IPS-18c (cell line): ENCODE results near the gene CWC15.
"Not testable (repeated sequence)": the region's sequence is repeated elsewhere in the genome, so short reads cannot be mapped to it uniquely, and the experiment has no call there.

ENCODE experiments used
- H3K4me3 ChIP-seq: 2 replicates; pipeline ENCODE4 v1.7.0; 2013; ENCODE audit warnings: low read depth, mild to moderate bottlenecking, low read length, moderate library complexity; ENCODE audit not compliant: insufficient read depth
- H3K9me3 ChIP-seq: one replicate; pipeline ENCODE4 v1.6.1; 2013; ENCODE audit warnings: mild to moderate bottlenecking, low read length, moderate library complexity; ENCODE audit not compliant: control insufficient read depth, insufficient read depth

Gene CWC15

DNA sequence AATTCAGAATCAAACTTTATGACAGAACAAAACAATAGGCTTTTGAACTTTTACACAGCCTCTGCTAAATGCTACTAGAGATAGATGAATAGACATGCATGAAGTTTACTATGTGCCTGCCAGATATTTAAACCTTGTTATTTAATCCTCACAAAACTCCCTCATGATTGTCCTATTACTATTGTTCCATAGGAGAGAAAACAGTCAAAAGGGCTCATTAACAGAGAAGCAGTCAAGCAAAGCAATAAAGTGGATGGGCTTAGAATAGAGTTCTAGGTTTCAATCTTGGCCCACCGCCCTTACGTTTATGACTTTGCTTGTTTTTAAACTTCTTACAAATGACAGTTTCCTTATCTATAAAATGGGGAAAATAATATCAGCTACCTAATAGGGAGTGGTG is 12.9 kb downstream of the CWC15 start:
- Histone ChIP-seq H3K9me3 (no peaks in the 10 kb centered on the region), H3K4me3 (no peak overlapping the region)

DNA sequence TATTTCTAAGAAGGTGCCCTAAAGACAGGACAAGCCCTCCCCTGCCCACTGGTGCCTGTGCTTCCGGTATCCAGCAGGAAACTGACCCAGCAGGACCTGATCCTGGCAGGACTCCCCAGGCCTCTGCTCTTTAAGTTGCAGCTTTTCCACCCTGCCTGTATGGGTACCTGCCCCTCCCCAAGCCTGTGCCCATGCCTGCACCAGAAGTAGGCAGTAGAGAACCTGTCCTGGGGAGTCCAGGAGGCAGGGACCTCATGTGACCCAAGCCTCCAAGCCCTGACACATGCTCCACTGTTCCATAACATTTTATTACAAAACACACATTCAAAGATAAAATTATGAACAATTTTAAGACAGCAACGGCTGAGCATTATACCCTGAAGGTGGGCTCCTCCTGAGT is 14.2 kb downstream of the CWC15 start:
- H3K9me3 ChIP-seq: no peaks in the 10 kb centered on the region

DNA sequence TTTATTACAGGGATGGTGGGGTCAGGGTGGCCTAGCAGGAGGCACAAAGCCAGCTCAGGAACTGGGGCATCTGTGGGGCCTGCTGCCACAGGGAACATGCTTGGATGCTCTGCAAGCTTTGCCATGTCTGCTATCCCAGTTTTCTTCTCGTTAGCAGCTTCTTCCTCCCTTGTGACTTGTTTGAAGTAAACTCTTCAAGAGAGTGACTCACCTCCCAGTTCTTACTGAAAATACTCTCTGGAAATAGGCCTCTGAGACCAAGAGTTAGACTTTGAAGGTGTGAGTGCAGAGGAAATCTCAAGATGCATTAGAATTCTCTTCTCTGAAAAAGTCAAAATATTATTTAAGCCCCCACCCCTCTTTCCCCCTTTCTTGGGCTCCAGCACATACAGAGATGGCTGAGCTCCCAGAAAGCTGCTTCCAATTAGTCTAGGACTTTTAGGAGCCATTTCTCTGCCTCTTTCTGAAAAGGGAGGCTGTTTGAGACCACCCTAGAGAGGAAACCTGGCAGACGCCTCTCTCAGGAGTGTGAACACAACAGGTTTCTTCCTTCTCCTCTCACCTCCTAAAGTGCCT is 15.1 kb downstream of the CWC15 start:
- Histone ChIP-seq H3K4me3 (no peak overlapping the region), H3K9me3 (no peaks in the 10 kb centered on the region)

More for the DNA sequence above, 14.2 kb downstream of the CWC15 start:
- no peak overlapping the region for H3K4me3 ChIP-seq

DNA sequence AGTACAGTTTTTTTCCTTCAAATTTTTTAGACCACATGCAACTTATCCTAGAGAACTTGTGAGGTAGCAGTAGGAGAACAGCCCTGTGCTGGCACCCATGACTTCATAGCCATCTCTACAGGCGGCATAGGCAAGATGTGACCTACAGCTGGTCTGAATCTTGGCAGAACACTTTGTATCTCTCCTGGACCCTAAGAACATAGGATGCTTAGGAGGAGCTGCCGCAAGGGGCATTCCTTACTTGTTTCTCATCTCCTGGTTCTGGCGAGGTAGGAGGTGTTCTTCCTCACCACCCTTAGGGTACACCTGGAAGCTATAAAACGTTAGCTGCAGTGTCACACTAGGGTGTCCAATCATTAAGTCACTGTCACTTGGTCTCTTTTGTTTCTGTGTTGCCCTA is 16.4 kb downstream of the CWC15 start:
- Histone ChIP-seq H3K4me3 (no peak overlapping the region), H3K9me3 (no peaks in the 10 kb centered on the region)

DNA sequence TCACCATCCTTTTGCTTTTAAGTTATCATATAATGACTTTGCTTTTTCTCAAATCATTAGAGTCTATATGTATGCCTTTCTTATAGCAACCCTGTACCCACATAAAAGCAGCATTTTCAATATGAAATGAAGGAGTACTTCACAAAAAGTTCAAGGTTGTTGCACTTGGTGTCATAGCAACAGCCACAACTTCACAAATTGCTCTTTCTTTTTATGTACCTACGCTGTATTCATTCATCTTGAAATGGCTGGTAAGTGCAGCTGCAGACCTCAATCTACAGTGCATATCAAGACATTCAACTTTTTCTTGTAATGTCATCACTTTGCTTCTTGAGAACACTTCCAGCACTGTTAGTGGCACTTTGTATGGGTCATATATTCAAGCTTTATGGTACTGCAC is 18.6 kb downstream of the CWC15 start:
- Histone ChIP-seq H3K9me3 (no peaks in the 10 kb centered on the region), H3K4me3 (no peak overlapping the region)

DNA sequence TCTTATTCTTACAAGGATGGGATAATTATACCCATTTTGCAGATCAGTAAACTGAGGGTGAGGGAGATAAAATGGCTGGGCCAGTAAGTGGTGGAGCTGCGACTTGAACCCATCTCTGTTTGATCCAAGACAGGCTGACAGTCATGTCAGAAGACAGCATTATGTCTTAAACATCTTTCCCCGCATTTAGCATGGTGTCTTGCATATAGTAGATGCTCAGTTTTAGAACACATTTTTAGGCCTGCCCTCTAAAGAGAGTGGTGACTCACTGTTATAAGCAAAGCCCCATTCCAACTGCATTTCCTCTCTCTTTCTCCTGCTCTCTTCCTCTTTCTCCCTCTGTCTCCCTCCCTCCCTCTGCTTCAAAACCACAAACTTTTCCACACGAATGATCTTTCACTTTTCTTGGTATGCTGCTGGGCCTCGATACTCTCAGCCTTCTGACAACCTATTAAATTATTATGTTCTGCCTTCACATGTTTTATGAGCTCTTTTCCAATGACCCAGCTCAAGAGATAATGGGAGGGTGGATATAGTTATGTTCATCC is 25.2 kb downstream of the CWC15 start:
- peaks cover 2% of the 10 kb centered on the region for H3K9me3 ChIP-seq
- H3K4me3 ChIP-seq: no peak overlapping the region

DNA sequence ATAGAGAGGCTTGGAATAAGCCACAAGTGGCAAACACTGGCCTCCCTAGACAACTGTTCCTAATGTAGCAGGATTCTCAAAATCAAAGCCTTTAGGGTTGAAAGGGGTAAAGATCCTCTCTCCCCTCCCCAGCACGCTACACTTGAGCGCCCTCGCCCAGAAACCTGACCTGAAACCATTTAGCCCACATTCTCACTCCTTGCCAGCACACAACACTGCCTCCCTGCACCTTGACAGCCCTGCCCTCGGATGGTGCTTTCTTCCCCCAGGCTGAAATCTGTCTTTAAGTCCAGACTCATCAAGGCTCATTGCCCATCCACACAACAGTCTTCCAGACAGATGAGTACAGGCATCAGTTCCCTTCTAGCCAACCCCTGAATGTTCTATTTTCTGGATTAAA is 26.5 kb downstream of the CWC15 start:
- H3K9me3 ChIP-seq: peaks cover 2% of the 10 kb centered on the region
- H3K4me3 ChIP-seq: no peak overlapping the region

DNA sequence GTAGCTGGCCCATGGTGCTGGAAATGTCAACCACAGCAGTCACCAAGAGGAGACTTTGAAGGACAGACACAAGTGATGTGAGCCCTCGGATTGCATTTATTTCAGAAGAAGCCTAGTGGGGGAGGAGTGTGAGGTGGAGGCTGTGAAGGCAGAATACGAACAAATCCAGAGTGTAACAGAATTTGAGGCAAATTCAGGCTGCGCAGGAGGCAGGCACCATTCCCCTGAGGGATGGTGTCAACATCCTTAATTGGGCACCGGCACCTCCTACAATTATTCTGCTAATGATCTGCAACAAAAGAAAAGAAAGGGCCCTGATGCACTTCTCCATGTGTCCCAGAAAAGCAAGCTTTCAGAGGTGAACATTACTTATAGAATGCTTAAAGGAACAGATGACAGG is 32.2 kb downstream of the CWC15 start:
- H3K4me3 ChIP-seq: no peak overlapping the region
- H3K9me3 ChIP-seq: no peaks in the 10 kb centered on the region

DNA sequence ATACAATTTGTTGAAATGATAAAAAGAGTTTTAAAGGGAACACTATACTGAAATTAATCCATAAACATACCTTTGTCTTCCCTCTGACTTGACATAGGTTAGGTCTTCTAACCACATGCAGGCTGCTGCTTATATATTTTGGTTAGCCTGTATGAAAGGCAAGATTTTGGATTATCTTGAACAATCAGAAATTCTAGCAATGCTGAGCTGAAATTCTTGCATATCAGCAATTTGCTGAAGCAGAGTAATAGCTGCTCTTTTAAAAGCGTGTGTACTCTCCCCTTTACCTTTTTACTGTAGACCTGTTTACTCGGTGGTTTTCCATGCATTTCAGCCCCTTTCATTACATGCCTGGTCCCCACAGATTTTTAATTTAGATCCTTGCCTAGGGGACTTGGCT is 34.0 kb downstream of the CWC15 start:
- no peaks in the 10 kb centered on the region for H3K9me3 ChIP-seq
- H3K4me3 ChIP-seq: no peak overlapping the region

DNA sequence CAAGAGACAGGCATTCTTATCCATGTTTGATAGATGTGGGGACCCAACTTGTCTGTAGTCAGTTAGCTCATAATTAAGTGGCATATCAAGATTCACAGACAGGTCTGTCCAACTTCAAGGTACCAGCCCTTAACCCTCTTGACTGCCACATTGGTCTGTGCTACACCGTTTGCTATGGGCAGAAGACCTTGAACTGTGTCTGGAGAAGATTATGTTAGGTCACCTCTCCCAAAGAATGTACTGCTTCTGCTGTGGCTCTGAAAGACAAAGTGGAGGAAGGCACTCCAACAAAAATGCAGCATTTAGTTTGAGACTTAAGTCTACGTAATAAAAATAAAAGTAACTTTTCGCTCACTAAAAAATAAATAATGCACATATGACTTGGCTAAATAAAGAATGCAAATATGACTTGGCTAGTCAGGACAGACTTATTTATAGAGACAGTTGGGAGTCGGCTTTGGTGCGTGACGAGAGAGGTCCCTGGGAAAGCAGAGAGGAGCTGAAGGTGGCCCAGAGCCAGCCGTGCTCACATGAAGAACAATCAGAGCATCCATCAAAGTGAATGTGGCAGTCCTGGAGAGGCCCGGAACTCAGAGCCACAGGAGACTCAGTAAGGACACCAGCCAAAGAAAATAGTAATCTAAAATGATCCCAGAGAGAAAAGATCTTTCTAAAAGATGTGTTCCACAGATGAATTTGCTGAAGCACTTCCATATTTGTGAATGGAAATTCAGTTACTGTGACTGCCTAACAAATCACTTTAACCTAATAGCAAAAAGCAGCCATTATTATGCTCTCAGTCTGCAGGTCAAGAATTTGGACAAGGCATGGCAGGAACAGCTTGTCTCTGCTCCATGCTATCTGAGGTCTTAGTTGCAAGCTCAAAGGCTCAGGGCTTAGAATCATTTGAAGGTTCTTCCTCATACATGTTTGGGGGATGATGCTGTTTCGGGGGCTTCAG is 35.0 kb downstream of the CWC15 start:
- H3K9me3 ChIP-seq: no peaks in the 10 kb centered on the region

DNA sequence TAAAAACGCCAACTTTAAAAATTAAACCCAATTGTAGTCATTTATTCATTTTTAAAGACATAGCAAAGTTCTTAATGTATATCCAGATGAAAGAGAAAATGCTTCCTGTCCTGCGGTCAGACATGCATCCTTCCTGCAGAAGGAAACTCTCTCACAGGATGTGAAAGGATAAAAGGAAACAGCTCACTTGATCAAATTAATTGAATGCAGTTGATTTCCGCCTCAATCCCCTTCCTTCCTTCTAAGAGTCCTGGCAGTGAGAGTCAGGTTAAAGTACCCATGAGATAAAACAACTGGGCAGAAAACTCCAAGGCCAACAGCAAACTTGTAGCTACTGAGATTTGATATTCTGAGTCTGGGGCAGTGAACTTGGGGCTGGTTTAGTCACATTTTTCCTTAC is 38.5 kb downstream of the CWC15 start:
- no peaks in the 10 kb centered on the region for H3K9me3 ChIP-seq
- H3K4me3 ChIP-seq: no peak overlapping the region

More for the DNA sequence above, 35.0 kb downstream of the CWC15 start:
- H3K4me3 ChIP-seq: no peak overlapping the region

DNA sequence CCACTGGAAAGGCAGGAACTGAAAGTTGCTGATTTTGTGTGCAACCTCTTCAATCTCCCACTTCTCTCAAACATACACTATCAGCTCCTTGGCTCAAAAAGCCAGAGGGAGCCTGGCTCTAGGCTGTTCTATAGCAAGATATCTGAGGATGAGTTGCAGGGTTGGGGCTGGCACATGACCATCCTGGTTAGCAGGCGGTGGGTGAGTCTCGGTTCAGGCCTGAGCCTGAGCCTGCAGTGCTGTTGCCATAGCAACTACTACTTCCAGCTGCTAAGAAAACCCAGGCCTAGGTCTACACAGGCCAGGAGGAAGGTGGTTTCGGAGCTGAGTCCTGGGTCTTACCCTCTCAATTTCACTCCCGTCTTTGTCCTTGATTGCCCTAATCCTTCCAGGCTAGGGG is 39.0 kb downstream of the CWC15 start:
- Histone ChIP-seq H3K9me3 (no peaks in the 10 kb centered on the region), H3K4me3 (no peak overlapping the region)

DNA sequence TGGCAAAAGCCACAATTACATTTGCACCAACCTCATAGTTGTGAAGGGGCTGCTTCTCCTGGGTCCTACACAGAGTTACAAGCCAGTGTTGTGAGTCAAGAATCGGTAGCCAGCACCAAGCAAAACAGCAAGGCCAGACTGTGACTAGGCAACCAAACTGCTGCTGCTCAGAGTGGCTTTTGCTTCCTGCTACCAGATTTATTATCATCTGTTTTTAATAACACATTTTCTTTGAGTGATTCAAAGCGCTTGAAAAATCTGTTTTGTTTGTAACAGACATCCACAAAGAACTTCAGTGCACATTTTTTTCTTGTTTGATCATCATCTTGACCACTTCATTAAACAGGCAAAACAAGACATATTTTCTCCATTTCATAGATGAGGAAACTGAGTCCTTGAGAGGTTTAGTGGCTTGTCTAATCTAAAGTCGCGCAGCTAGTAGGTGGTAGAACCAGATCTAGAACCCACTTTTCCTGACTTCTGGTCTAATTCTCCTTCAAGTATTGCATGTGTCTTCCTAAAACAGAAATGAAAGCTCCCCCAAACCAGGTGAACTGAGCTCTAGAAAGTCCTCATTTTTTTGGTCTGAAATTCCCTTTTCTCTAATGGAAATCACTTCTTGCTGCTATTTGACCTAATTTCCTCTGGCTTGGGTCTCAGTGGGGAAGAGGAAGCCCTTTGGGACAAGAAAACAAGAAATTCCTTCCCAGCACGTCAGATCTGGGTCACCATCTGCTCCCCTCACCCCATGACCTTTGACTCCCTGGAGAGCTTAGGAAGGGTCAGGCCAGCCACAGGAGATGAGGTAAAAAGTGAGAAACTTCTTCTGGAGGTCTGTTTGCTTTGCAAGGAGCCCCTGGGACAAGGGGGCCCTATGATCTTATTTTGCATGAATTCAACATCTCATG is 39.9 kb downstream of the CWC15 start:
- no peaks in the 10 kb centered on the region for H3K9me3 ChIP-seq
- no peak overlapping the region for H3K4me3 ChIP-seq

DNA sequence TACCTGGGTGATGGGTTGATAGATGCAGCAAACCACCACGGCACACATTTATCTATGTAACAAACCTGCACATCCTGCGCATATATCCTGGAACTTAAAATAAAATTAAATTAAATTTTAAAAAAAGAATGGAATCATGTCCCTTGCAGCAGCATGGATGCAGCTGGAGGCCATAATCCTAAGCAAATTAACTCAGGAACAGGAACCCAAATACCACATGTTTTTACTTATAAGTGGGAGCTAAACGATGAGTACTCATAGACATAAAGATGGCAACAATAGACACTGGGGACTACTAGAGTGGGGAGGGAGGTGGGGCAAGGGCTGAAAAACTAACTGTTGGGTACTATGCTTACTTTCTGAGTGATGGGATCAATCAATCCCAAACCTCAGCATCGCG is 40.9 kb downstream of the CWC15 start:
- no peak overlapping the region for H3K4me3 ChIP-seq
- no peaks in the 10 kb centered on the region for H3K9me3 ChIP-seq

DNA sequence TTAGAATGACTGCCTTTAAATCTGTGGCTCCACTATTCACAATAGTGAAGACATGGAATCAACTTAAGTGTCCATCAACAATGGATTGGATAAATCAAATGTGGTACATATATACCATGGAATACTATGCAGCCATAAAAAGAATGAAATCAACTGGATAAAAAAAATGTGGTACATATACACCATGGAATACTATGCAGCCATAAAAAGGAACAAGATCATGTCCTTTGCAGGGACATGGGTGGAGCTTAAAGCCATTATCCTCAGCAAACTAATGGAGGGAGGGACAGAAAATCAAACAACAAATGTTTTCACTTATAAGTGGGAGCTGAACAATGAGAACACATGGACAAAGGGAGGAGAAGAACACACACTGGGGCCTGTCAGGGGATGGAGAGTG is 41.3 kb downstream of the CWC15 start:
- not testable (repeated sequence) for H3K4me3 ChIP-seq, H3K9me3 ChIP-seq

DNA sequence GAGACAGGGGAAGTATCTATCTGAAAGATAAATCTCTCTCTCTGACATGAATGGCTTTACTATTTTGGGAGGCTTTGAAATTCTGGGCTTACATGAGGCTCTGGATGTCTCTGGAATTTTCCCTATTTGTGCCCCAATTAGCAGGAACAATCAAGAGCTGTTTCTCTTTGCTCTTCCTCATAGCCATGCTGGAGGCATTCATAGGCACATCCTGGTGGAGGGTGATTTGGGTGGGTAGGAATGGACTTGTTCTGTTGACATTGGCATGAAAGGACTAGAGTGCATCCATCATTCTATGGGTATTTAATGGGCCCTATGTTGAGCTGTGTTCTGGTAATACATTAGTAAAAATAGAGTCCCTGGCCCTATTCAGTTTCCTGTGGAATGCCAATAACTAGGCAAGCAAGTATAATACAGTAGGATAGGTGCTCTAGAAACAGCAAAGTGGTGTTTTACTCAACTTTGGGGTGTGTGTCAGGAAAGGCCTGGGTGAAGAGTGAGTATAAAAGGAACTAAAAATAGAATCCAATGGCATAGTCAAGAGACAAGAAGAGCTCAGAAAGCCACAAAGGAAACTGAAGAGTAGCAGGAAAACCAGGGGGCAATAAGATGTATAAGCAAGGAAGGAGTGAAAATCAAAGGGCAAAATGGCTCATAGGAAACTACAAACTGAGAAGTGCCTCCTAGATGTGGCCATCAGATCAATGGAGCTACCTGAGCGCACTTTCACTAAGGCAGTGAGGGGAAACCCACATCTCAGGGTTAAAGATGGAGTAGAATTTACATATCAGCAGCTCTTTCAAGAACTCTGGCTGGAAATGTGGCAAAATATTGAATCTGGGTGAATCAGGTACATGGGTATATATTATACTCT is 45.0 kb downstream of the CWC15 start:
- Histone ChIP-seq H3K4me3 (no peak overlapping the region), H3K9me3 (no peaks in the 10 kb centered on the region)
